Endometrium (tissue), 2 donors: ENCODE data around the gene MLNR.

Source experiments
- FAIRE-seq: peaks from 2 replicates; lab custom pipeline; 2012; peaks lifted over from hg19 to GRCh38; lab: Jason Lieb, UNC
- donor health status: control.
- donor health status: control.

Gene MLNR, protein sequence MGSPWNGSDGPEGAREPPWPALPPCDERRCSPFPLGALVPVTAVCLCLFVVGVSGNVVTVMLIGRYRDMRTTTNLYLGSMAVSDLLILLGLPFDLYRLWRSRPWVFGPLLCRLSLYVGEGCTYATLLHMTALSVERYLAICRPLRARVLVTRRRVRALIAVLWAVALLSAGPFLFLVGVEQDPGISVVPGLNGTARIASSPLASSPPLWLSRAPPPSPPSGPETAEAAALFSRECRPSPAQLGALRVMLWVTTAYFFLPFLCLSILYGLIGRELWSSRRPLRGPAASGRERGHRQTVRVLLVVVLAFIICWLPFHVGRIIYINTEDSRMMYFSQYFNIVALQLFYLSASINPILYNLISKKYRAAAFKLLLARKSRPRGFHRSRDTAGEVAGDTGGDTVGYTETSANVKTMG

DNA sequence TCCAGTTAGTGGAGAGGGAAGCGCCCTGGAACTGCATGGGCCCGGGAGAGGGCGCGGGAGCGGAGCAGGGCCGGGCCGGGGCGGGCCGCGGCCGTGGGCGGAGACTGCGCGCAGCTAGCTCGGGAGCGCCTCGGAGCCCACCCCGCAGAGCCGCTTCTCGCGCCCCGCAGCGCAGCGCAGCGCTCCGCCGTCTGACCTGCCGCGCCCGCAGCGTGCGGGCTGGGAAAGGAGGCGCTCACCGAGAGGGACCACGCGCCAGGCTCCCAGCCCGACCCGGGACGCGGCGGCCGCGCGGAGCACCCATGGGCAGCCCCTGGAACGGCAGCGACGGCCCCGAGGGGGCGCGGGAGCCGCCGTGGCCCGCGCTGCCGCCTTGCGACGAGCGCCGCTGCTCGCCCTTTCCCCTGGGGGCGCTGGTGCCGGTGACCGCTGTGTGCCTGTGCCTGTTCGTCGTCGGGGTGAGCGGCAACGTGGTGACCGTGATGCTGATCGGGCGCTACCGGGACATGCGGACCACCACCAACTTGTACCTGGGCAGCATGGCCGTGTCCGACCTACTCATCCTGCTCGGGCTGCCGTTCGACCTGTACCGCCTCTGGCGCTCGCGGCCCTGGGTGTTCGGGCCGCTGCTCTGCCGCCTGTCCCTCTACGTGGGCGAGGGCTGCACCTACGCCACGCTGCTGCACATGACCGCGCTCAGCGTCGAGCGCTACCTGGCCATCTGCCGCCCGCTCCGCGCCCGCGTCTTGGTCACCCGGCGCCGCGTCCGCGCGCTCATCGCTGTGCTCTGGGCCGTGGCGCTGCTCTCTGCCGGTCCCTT, at the start of gene MLNR:
TSS of gene MLNR (plus strand) at position 303 of the 820 bp plus-strand sequence. CDS start at position 303, 0 bp downstream.
- no peak for FAIRE-seq

DNA sequence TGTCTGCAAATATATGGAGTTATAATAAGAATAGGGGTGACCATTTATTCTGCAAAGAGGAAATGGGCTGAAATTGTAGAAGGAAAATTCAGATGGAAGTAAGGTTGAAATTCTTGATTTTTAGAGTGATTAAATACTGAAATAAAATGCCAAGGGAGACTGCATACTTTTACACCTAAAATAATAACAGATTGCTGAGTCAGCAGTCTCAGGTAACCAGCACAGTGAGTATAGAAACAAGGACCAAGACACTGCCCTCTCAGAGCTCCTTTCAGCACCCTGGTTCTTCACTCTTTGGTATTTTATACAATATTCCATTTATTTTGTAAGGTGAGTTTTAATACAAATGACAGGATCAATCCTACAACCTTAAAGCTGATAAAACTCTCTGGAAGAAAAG, 48.8 kb upstream of the MLNR start:
- FAIRE-seq, result no peak

DNA sequence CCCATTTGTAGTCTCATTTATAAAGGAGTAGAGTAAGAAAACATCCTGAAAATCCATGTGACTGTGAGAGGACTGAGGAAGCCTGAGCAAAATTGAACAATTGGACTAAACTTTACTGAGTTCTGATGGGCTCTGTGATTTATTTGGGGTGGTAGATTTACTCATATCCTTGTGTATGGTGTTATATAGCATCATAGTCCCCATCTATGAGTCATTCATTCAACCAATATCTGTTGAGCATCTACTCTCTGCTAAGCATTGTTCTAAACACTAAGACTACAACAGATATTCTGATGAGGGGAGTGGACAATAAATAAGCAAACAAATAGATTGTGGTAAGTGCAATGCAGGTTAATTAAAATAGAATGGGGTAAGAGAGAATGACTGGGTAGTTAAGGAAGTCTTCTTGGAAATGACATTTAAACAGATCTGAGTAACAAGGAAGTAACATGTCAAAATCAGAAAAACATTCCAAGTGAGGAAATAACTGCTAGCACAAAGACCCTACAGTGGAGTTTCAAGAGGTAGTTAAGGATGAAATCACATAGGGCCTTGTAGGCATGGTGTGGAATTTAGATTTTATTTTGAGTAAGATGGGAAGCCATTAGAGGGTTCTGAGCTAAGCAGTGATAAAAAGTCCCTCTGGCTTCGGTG, 36.3 kb upstream of the MLNR start:
- no peak for FAIRE-seq

DNA sequence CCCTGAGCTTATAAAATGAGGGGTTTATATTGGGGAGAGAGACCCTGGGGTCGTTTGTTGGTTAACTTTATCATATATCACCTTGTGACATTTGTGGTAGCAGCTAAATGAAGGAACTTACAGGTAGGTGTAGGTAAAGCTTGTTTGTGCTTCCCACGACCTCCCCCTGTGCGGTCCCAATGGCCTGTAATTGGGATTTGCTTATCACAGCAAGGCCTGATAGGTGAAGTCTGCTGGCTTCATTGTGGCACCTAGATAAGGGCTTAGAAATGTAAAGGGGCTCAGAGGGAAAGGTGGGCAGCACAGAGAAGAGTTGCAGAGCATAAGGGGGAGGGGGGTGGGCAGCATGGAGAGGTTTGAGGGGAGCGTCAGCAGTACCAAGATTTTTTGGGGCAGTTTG, 35.5 kb upstream of the MLNR start:
- no peak for FAIRE-seq

DNA sequence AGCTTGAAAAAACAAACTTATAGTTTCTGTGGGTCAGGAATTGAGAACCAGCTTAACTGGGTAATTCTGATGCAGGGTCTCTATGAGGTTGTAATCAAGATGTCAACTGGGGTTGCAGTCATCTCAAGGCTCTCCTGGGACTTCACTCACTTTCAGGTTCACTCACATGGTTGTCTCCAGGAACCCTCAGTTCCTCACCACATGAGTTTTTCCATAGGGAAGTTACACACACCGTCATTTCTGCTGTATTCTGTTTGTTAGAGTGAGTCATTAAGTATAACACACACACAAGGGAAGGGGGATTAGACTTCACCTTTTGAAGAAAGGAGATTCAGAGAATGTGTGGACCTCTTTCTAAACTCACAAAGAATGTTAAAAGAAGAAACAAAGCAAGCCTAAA, 34.9 kb upstream of the MLNR start:
- no peak for FAIRE-seq

- FAIRE-seq, result no peak
Observed at GRCh38 chr13:49190901-49191300, 29.2 kb upstream of the MLNR start.

DNA sequence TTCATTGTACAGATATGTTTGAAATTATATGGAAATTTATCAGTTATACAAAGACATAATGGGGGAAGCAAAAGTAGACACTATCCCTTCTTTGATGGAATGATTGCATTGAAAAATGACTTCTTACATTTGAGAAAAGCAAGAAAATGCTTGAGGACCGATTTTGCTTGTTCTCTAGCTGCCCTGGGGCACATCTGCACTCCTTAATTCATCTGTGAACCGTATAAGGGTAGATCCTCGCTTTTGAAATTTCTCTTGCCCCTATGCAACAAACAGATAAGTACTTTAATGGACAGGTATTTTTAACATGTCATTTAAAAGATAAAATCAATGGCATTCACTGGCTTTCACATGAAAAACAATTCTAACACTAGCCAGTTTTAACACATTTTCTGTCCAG, 13.5 kb upstream of the MLNR start:
- FAIRE-seq, result no peak

GRCh38 chr13:49208619-49209018, 11.5 kb upstream of the MLNR start:
- no peak for FAIRE-seq

DNA sequence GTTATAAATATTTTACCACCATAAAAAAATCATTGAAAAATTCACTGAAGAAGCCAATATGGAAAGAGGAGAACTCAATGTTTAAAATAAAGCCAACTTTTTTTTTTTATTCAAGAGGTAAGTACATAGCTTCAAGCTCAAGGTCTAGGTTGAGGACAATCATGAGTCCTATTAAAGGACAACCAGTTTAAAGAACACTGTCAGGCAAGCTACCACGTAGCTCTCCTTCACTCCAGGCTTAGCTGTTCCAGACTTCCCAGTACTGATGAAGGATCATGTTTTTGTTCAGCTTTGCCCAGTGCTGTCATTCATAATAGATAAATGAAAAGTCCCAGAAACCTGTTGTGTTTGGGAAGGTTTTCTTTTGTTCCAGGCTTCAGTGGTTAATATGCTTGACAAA, 10.0 kb upstream of the MLNR start:
- FAIRE-seq, result no peak

- FAIRE-seq, result no peak
Observed at GRCh38 chr13:49210669-49211068, 9.5 kb upstream of the MLNR start.

DNA sequence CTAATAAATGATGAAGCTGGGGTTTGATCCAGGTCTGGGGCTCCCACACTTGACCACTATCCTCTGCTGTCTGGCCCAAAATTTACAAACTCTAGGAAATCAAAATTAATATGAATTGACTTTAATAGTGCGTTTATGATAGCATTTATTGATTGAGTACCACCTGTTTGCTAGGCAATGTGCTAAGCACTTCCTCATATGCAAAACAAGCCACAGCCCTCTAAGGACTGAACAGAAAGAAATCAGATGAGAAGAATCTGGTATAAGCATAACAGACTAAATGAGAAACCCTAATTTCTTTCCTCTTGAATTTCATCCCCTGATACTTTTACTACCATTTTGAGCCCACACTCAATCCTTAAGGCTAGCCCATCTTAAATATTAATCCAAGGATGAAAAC, 6.6 kb upstream of the MLNR start:
- FAIRE-seq, result no peak

- FAIRE-seq, result no peak
Observed at GRCh38 chr13:49213997-49214916, 5.9 kb upstream of the MLNR start.

DNA sequence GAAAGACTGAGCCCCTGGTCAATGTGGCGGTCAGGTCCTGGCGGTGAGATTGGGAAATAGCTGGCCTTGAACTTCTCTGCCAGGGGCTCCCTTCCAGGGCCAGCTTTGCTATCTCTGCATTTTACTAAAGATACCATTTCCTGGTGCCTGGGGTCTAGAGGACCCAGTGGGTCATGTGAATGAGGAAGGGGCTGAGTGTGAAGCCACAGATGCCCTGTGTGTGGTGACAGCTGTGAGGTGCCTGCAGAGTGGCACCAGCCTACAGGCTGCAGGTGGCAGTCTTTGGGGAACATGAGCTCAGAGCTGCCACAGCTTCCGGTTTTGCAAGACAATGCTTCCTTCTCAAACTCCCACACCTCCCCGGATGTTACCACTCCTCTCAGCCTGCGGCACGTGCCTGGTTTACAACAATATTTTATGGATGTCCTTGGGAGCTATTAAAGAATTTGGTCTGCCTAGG, 5.2 kb upstream of the MLNR start:
- no peak for FAIRE-seq

DNA sequence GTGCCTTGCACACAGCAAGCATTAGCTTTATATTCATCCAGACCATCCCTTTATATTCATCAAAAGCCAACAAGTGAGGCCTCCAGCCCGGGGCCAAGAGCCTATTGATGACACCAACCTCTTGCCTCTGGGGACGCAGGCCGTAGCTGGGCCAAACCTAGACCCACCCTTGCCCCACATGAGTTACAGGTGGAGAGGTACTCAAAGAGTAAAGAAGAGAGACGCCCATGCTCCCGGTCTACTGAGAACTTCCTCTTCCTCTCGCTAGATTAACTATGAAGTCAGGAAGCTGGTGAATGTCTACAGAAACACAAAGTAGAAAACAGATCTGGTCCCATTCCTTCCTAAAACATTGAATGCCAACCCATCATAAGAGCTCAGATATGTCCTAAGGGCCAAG, 3.8 kb upstream of the MLNR start:
- no peak for FAIRE-seq

DNA sequence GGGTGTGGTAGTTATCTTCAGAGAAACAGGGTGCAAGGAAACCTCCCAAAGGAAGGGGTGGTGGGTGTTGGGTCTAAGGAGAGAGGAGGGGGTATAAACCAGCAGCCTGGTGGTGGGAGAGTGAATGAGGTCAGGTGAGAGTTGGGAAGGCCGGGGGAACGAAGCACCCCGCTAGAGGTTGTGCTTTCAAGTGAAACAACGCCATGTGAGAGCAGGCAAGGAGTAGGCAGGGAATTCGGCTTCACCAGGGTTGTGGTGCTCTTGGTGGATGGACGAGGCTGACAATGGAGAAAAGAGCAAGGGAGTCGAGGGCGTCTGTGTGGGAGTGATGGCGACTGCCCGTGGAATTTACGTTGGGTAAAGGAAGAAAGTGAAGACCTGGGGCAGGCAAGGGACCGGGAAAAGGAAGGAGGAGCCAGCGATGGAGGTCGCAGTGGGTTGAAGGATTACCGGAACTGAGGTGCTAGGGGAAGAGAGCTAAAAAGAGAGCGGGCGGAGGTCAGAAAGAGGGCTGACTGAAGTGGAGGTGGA, 2.1 kb upstream of the MLNR start:
- no peak for FAIRE-seq

GRCh38 chr13:49218493-49219051, 1.6 kb upstream of the MLNR start:
- FAIRE-seq, result no peak

DNA sequence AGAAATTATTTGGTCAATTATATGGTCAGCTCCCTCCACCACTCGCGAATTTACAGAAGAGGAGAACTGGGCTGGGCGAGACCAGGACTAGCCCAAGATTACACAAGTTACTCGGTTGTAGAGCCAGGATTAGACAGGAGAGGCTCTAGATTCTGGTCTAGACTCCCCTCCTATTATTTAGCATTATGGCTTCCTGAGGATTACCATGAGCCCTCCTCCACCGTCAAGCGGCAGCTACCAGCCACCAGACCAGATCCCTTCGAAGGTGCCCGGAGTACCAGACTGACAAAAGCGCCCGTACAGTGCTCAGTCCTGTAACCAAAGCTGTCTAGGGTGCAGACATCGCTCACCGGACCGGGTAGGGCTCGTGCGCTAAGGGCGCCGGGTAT, 497 bp upstream of the MLNR start:
- no peak for FAIRE-seq

DNA sequence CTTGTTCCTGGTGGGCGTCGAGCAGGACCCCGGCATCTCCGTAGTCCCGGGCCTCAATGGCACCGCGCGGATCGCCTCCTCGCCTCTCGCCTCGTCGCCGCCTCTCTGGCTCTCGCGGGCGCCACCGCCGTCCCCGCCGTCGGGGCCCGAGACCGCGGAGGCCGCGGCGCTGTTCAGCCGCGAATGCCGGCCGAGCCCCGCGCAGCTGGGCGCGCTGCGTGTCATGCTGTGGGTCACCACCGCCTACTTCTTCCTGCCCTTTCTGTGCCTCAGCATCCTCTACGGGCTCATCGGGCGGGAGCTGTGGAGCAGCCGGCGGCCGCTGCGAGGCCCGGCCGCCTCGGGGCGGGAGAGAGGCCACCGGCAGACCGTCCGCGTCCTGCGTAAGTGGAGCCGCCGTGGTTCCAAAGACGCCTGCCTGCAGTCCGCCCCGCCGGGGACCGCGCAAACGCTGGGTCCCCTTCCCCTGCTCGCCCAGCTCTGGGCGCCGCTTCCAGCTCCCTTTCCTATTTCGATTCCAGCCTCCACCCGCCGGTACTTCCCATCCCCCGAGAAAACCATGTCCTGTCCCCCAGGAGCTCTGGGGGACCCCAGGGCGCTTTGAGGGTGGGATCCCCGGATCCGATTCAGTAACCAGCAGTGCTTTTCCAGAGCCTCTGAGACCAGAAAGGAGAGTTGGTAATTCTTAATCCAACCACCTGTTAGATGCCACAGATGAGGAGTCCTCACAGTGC, 885 bp downstream of the MLNR start:
- no peak for FAIRE-seq

DNA sequence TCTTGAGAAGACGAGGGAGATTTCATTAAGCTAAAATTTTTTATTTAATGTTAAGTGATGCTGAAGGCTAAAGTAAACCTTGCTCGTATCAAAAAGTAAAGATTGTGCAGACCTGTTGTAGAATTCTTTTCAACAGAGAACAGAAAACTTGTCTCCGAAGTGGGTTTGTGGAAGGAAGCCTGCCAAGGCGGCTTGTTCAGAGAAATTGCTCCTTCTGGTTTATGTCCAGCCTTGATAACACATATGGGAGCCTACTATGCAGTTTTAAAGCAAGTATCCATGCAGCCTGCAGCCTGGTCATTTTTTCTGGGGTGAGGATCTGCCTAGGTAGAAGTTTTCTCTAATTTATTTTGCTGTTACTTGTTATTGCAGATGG, 1.4 kb downstream of the MLNR start:
- no peak for FAIRE-seq

DNA sequence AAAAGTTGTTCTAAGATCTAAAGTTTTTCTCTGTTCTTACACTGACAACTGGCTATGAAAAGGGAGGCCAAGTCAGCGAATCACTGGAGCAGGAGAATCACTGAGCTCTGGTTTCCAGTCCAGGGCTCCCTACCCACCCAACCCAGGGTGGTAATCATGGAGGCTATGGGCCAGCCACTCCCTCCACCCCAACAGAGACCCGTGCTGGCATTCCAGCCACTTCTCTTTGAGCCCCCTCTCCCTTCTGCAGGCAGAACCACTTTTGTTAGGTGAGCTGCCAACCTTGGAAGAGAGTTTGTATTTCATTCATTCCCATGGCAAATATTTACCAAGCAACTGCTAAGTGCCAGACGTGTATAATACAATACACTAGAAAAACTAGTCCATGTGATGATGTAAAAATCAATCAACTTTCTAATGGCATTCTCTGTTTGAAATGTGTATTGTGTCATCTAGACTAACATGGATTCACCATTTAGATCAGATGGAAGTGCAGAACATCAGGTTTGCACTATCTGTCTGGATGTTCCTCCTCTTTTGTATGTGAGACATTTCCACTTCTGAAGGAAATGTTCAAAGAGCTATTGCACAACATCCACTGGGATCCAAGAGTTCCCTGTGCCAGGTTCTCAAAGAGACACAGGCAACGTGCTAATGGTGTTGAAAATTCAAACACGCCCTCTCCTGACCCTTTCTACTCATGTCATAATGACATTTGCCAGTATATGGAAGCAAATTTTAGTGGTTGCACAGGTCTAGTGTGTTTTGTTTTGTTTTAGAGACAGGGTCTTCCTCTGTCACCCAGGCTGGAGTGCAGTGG, 5.3 kb downstream of the MLNR start:
- no peak for FAIRE-seq
